Measurements from ENCODE around the gene PAPPA. TPM values are rescaled to one million over a fixed set of nuclear protein-coding genes. Genes with fewer than 3 reads are reported as not detected.

PAPPA gene
- total and polyA plus RNA-seq, 2 of the 8 experiments (the other 6 are each of a cell fraction or from before 2014, with no cell fraction given) = 0.18 to 0.63 TPM

DNA sequence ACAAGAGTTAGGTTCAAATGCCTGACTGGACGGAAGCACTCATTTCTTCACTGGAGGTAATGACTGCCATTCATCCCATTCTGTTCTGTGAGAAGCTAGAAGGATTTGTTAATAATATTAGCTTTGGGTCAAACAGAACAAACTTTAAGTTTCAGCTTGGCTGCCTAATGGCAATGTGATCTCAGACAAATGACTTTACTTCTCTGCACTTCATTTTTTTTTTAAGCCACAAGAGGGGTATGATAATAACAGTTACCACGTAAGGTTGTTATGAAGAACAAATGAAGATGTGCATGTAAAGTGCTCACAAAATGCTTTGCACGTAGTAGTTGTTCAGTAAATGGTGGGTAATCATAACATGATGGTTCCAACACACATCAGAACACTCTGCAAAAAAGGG lies 199.4 kb downstream of the PAPPA start:
- no peak overlapping the region for H4K91ac ChIP-seq (replicated peaks; ENCODE audit: insufficient read length, low read length)
- DNase-seq (ENCODE audit: low read depth in 1 of 2, low spot score in 2 of 2) (no peak), FAIRE-seq (no peak)
- no peak overlapping the region for H3K4me3 ChIP-seq (ENCODE audit: extremely low read depth in 1 of 4, insufficient read depth in 2 of 4, low read depth in 3 of 4, low read length in 4 of 4)
- no peaks in the 10 kb centered on the region for H4K20me1 ChIP-seq (replicated peaks in 1 of 2; ENCODE audit: control insufficient read depth in 1 of 2, insufficient read depth in 2 of 2, low read length in 2 of 2)
- H2BK5ac ChIP-seq (ENCODE audit: low read depth, low read length) = no peak overlapping the region
- no peaks in the 10 kb centered on the region for H3K79me2 ChIP-seq (ENCODE audit: control insufficient read depth in 1 of 2, insufficient read depth in 2 of 2, low read length in 2 of 2)
- H3K14ac ChIP-seq (ENCODE audit: insufficient read length) = no peak overlapping the region
- no peaks in the 10 kb centered on the region for H3K36me3 ChIP-seq (ENCODE audit: control insufficient read depth in 2 of 4, insufficient read depth in 4 of 4, low read length in 3 of 4)
- peaks cover 0 to 2% (median under 1%) of the 10 kb centered on the region in 4 experiments; a peak in 1 of 7 replicates for H3K4me1 ChIP-seq (replicated peaks in 1 of 4; ENCODE audit: control insufficient read depth in 3 of 4, insufficient read depth in 4 of 4, low read length in 3 of 4)
- H3K27ac ChIP-seq (ENCODE audit: low read depth, low read length) = no peak overlapping the region
- no peak overlapping the region; the same call in 1 of the 2 replicates for H2BK15ac ChIP-seq (ENCODE audit: low read length)
- H2BK20ac ChIP-seq (ENCODE audit: low read length) = no peak overlapping the region
- ChIA-PET CTCF (ENCODE audit: partially characterized antibody) (interaction anchor here (0.6 to 1.8 kb wide), 5 partner anchors 9 to 221 kb away, joined by 3 to 8 read pairs (median 5); no protein-coding TSS in a partner anchor), POLR2A (ENCODE audit: partially characterized antibody) (interaction anchor here (0.7 kb wide), 1 partner anchor 10 kb away, joined by 6 read pairs; no protein-coding TSS in a partner anchor)
- no peak overlapping the region for H4K5ac ChIP-seq (ENCODE audit: insufficient read length, low read depth, low read length)
- no peak overlapping the region for H3K4ac ChIP-seq (replicated peaks; ENCODE audit: insufficient read length, low read depth, low read length)
- no peak overlapping the region for H3K23ac ChIP-seq (ENCODE audit: insufficient read length)
- H2AFZ ChIP-seq (ENCODE audit: low read length) = no peak overlapping the region
- H4K8ac ChIP-seq (ENCODE audit: extremely low read depth, insufficient read depth, low read length) = no peak overlapping the region
- no peak overlapping the region for H3K4me2 ChIP-seq (ENCODE audit: insufficient read depth in 1 of 2, low read depth in 2 of 2, low read length in 2 of 2)
- no peaks in the 10 kb centered on the region for H3K9me3 ChIP-seq (ENCODE audit: insufficient read depth in 2 of 2, low read depth in 1 of 2, low read length in 1 of 2)
- H3K9ac ChIP-seq (replicated peaks in 1 of 4; ENCODE audit: extremely low read depth in 1 of 4, low read depth in 3 of 4, low read length in 3 of 4) = no peak overlapping the region
- H2BK120ac ChIP-seq (replicated peaks; ENCODE audit: low read depth, low read length) = no peak overlapping the region
- H2AK5ac ChIP-seq (ENCODE audit: low read depth, low read length) = no peak overlapping the region
- 88% methylated on average over 3 of the region's 3 CpGs; no CpG with 5 or more reads in 1 of the 2 experiments for WGBS, 2 experiments (ENCODE audit: extremely low coverage in 1 of 2, insufficient coverage in 1 of 2, insufficient read length in 1 of 2, insufficient replicate concordance in 2 of 2, low coverage in 1 of 2, low lambda C conversion rate in 2 of 2, missing lambda C conversion rate in 1 of 2)
- no peaks in the 10 kb centered on the region; the same call in 1 of the 2 replicates for H3K23me2 ChIP-seq (ENCODE audit: low read depth, low read length)
- no peak overlapping the region for H2BK12ac ChIP-seq (ENCODE audit: low read depth, low read length)
- no peak overlapping the region for H3K18ac ChIP-seq (ENCODE audit: extremely low read depth, low read length)
- no peak overlapping the region for H3K56ac ChIP-seq (replicated peaks; ENCODE audit: insufficient read length, low read depth, low read length)
- no peaks in the 10 kb centered on the region for H3K79me1 ChIP-seq (ENCODE audit: low read depth, low read length)
- H3K27me3 ChIP-seq (replicated peaks in 1 of 4; ENCODE audit: control insufficient read depth in 3 of 4, extremely low read depth in 1 of 4, insufficient read depth in 3 of 4, low read length in 3 of 4) = no peaks in the 10 kb centered on the region; a peak in 1 of 7 replicates
- no peak for TF ChIP-seq RBBP5 (IDR thresholded peaks at IDR 0.05; ENCODE audit: borderline replicate concordance, low read depth, low read length)
- no peak for TF ChIP-seq SP1 (IDR thresholded peaks at IDR 0.05; ENCODE audit: low read depth, low read length)
- no peak for TF ChIP-seq NRF1 (IDR thresholded peaks at IDR 0.05; ENCODE audit: low read depth, low read length)
- no peak for TF ChIP-seq KDM5A (IDR thresholded peaks at IDR 0.05; ENCODE audit: low read length)
- TF ChIP-seq FOSL1 (IDR thresholded peaks at IDR 0.05; ENCODE audit: insufficient read depth, low read depth, low read length) = no peak
- no peak for TF ChIP-seq JUND (IDR thresholded peaks at IDR 0.05; ENCODE audit: low read length)
- TF ChIP-seq, protein P1, sequence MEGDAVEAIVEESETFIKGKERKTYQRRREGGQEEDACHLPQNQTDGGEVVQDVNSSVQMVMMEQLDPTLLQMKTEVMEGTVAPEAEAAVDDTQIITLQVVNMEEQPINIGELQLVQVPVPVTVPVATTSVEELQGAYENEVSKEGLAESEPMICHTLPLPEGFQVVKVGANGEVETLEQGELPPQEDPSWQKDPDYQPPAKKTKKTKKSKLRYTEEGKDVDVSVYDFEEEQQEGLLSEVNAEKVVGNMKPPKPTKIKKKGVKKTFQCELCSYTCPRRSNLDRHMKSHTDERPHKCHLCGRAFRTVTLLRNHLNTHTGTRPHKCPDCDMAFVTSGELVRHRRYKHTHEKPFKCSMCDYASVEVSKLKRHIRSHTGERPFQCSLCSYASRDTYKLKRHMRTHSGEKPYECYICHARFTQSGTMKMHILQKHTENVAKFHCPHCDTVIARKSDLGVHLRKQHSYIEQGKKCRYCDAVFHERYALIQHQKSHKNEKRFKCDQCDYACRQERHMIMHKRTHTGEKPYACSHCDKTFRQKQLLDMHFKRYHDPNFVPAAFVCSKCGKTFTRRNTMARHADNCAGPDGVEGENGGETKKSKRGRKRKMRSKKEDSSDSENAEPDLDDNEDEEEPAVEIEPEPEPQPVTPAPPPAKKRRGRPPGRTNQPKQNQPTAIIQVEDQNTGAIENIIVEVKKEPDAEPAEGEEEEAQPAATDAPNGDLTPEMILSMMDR (IDR thresholded peaks at IDR 0.05; ENCODE audit: control extremely low read depth in 1 of 3, insufficient read depth in 1 of 3, low read depth in 1 of 3, low read length in 3 of 3) = no peak
- TF ChIP-seq YY1 (IDR thresholded peaks at IDR 0.05; ENCODE audit: low read depth, low read length) = no peak
- TF ChIP-seq SRF (IDR thresholded peaks at IDR 0.05; ENCODE audit: low read depth, low read length) = no peak
- TF ChIP-seq, protein P2, sequence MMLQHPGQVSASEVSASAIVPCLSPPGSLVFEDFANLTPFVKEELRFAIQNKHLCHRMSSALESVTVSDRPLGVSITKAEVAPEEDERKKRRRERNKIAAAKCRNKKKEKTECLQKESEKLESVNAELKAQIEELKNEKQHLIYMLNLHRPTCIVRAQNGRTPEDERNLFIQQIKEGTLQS (IDR thresholded peaks at IDR 0.05; ENCODE audit: insufficient read depth, low read depth, low read length) = no peak
- TF ChIP-seq EP300 (IDR thresholded peaks at IDR 0.05; ENCODE audit: borderline replicate concordance in 1 of 2, low read depth in 2 of 2, low read length in 2 of 2) = no peak

All from H1 (cell line).